CD4-positive, CD25-positive, alpha-beta regulatory T cell (primary cell): ENCODE data around the gene CHI3L2. TPM values are rescaled to one million over a fixed set of nuclear protein-coding genes. Genes with fewer than 3 reads are reported as not detected.
A peak's percentile ranks its signal among the peaks of the same experiment; 100 is the strongest.

Experiments
- ATAC-seq, 2 donors: fragments of 150-1000 bp; cut with Tn5 transposase; one replicate each; pipeline ENCODE4 v1.10.0; 2021; ENCODE audit warnings: low read depth in 2 of 2, moderate number of reproducible peaks in 2 of 2, moderate library complexity in 1 of 2
- DNase-seq, 3 donors: peaks; one replicate each; pipeline versions ENCODE4 v3.0.0 to v3.0.0-alpha.2; 2012 to 2022; ENCODE audit warnings: mixed read lengths in 1 of 3
- H3K27ac ChIP-seq: one replicate; pipeline ENCODE4 v1.7.0; 2013; ENCODE audit warnings: mild to moderate bottlenecking, low read length; ENCODE audit not compliant: insufficient read depth, poor library complexity, severe bottlenecking
- H3K27me3 ChIP-seq: one replicate; pipeline ENCODE4 v1.7.0; 2013; ENCODE audit warnings: low read length; ENCODE audit not compliant: control insufficient read depth, insufficient read depth
- H3K36me3 ChIP-seq: one replicate; pipeline ENCODE4 v1.7.0; 2013; ENCODE audit warnings: mild to moderate bottlenecking, low read length, moderate library complexity; ENCODE audit not compliant: control insufficient read depth, insufficient read depth
- H3K4me1 ChIP-seq: 2 replicates; pipeline ENCODE4 v1.7.0; 2013; ENCODE audit warnings: mild to moderate bottlenecking, low read length; ENCODE audit not compliant: insufficient read depth, control insufficient read depth, poor library complexity, severe bottlenecking
- H3K4me3 ChIP-seq: one replicate; pipeline ENCODE4 v1.7.0; 2013; ENCODE audit warnings: low read depth, mild to moderate bottlenecking, low read length, moderate library complexity
- H3K9me3 ChIP-seq, 2 experiments: 1 replicate in 1 of 2; 2 replicates in 1 of 2; pipeline ENCODE4 v1.7.0; 2013; ENCODE audit warnings: low read length in 2 of 2, mild to moderate bottlenecking in 1 of 2, moderate library complexity in 1 of 2; ENCODE audit not compliant: control insufficient read depth in 2 of 2
- H3K27ac Mint-ChIP-seq, 3 donors: one replicate each; pipeline ENCODE4 v1.8.0; 2020 to 2022; ENCODE audit warnings: mild to moderate bottlenecking in 3 of 3, mixed read lengths in 3 of 3, moderate library complexity in 2 of 3
- H3K27me3 Mint-ChIP-seq: one replicate; pipeline ENCODE4 v1.8.0; 2022; ENCODE audit warnings: mild to moderate bottlenecking, mixed read lengths
- H3K36me3 Mint-ChIP-seq: one replicate; pipeline ENCODE4 v1.8.0; 2020; ENCODE audit warnings: mixed read lengths
- H3K4me1 Mint-ChIP-seq, 4 donors: one replicate each; pipeline ENCODE4 v1.8.0; 2020 to 2022; ENCODE audit warnings: mixed read lengths in 4 of 4, mild to moderate bottlenecking in 1 of 4
- H3K4me3 Mint-ChIP-seq, 4 donors: one replicate each; pipeline ENCODE4 v1.8.0; 2020 to 2022; ENCODE audit warnings: mild to moderate bottlenecking in 4 of 4, mixed read lengths in 4 of 4, moderate library complexity in 3 of 4
- H3K9me3 Mint-ChIP-seq, 7 donors: one replicate each; pipeline ENCODE4 v1.8.0; 2020 to 2022; ENCODE audit warnings: mixed read lengths in 7 of 7, mild to moderate bottlenecking in 3 of 7, moderate library complexity in 2 of 7
- polyA plus RNA-seq, 4 donors: library from polyadenylated mRNA; unstranded; fragments of 300-500 nt; fragmentation: Illumina TruSeq; gene quantifications; one replicate each; pipeline ENCODE4 v1.2.3, GENCODE V29; 2021
- total RNA-seq: library from RNA; stranded (reverse); gene quantifications from one replicate; pipeline ENCODE4 v1.2.3, GENCODE V29; 2022

CHI3L2 gene
- total and polyA plus RNA-seq, 5 donors from 2014 or later = 5.0 to 15.8 (median 9.7) TPM

- Mint-ChIP-seq H3K9me3 (no peaks in the 10 kb centered on the region), H3K27ac (peak overlapping the region; percentile 95 to 99 (median 96)), H3K4me1 (peaks cover 10 to 82% (median 52%) of the 10 kb centered on the region in 4 donors), H3K4me3 (peak overlapping the region; percentile 95 to 98 (median 98)), H3K27me3 (peaks cover 9% of the 10 kb centered on the region), H3K36me3 (peaks cover 22% of the 10 kb centered on the region)
- peaks cover 77% of the 10 kb centered on the region for H3K4me1 ChIP-seq
- no peaks in the 10 kb centered on the region for H3K27me3 ChIP-seq
- DNase-seq (no peak), ATAC-seq (no peak)
- H3K4me3 ChIP-seq = peak overlapping the region; percentile 99
- H3K9me3 ChIP-seq = no peaks in the 10 kb centered on the region
- H3K36me3 ChIP-seq = peaks cover 5% of the 10 kb centered on the region
- H3K27ac ChIP-seq = peak overlapping the region; percentile 90
These were observed 24.5 kb upstream of the CHI3L2 start for GRCh38 chr1:111202707-111203623.

DNA sequence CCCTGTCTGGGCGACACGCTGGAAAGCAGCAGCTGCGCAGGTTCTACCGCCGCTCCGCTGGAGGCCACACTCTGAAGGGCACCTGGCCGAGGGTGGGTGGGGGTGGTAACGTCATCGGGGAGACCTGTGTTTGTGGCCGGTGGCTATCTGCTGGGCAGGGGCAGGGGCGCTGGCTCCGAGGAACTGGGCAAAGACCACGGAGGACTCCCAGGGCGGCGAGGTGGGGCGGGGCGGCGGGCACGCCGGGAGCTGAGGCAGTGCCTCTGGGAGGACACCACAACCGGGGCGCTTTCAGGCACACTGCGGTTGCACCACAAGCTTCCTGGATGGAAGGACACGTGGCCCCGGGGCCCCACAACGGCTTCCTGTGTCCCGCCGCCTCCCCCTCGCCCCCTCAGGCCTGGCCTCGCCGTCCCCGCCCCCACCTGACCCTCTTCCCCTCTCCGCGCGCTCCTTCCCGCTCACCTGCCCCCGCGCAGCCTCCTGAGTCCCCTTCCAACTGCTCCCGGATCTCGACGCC lies 23.8 kb upstream of the CHI3L2 start:
- peak; percentile 59 to 62 for ATAC-seq
- H3K36me3 Mint-ChIP-seq = peaks cover 14% of the 10 kb centered on the region
- Histone ChIP-seq H3K4me3 (peak overlapping the region; percentile 70), H3K9me3 (no peaks in the 10 kb centered on the region), H3K27me3 (no peaks in the 10 kb centered on the region), H3K36me3 (no peaks in the 10 kb centered on the region), H3K27ac (peak overlapping the region; percentile 90), H3K4me1 (peaks cover 70% of the 10 kb centered on the region)
- peaks cover 9% of the 10 kb centered on the region for H3K27me3 Mint-ChIP-seq
- peaks cover 10 to 82% (median 57%) of the 10 kb centered on the region in 4 donors for H3K4me1 Mint-ChIP-seq
- peak overlapping the region; percentile 95 to 98 (median 98) for H3K4me3 Mint-ChIP-seq
- peak; percentile 77 to 91 (median 79) for DNase-seq
- H3K9me3 Mint-ChIP-seq = peaks cover 0 to 2% (median 0%) of the 10 kb centered on the region in 7 donors
- peak overlapping the region; percentile 95 to 99 (median 96) for H3K27ac Mint-ChIP-seq

DNA sequence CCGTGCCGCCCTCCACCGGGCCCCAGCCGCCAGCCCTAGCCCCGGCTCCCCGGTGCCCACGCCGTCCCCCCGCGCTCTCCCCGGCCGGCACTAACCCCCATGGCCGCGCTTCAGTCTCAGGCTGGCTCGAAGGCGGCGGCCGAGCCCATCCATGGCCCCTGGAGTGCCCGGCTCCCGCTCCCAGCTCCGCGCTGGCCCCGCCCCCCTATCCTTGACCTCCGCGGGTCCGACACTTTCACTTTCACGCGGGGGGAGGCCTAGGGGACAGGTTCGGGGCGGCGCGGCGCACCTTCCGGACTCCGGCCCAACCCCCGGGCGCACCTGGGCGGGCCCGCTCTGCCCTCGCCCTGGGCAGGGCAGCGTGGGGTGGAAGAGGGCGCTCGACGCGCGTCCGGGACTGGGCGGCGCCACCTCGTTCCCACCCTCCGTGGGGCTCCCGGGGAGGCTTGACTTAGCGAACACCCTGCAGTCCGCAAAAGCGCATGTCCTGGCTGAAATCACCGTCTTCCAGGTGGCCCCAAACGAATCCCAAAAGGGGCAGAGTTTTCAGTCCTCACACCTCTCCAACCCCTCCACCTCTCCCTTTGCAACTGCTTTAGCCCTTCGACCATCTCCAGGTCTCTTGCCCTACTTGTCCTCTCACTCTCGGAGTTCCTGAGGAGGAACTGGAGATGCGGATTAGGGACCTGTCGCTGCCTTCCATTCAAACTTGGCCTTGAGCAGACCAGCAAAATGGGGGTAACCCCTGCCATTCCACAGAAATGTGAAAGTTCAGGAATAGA lies 23.1 kb upstream of the CHI3L2 start:
- H3K36me3 Mint-ChIP-seq = peaks cover 12% of the 10 kb centered on the region
- peaks cover 0 to 2% (median 0%) of the 10 kb centered on the region in 7 donors for H3K9me3 Mint-ChIP-seq
- H3K4me1 Mint-ChIP-seq = peaks cover 10 to 87% (median 58%) of the 10 kb centered on the region in 4 donors
- H3K4me3 Mint-ChIP-seq = peak overlapping the region; percentile 95 to 98 (median 98)
- H3K9me3 ChIP-seq = no peaks in the 10 kb centered on the region
- peaks cover 9% of the 10 kb centered on the region for H3K27me3 Mint-ChIP-seq
- peak overlapping the region; percentile 30 for H3K4me3 ChIP-seq
- H3K4me1 ChIP-seq = peaks cover 64% of the 10 kb centered on the region
- no peaks in the 10 kb centered on the region for H3K36me3 ChIP-seq
- DNase-seq (peak; percentile 68 to 87 (median 69)), ATAC-seq (peak; percentile 77 to 78)
- H3K27ac ChIP-seq = peak overlapping the region; percentile 90
- peak overlapping the region; percentile 78 to 95 (median 95) for H3K27ac Mint-ChIP-seq
- no peaks in the 10 kb centered on the region for H3K27me3 ChIP-seq

- no peak for ATAC-seq
- H3K27ac ChIP-seq = peak overlapping the region; percentile 90
- H3K27me3 ChIP-seq = no peaks in the 10 kb centered on the region
- peaks cover 7% of the 10 kb centered on the region for H3K36me3 Mint-ChIP-seq
- H3K27ac Mint-ChIP-seq = peak overlapping the region; percentile 78 to 95 (median 93)
- H3K4me1 Mint-ChIP-seq = peaks cover 10 to 89% (median 59%) of the 10 kb centered on the region in 4 donors
- peaks cover 0 to 2% (median 0%) of the 10 kb centered on the region in 7 donors for H3K9me3 Mint-ChIP-seq
- no peaks in the 10 kb centered on the region for H3K36me3 ChIP-seq
- H3K4me3 Mint-ChIP-seq = peak overlapping the region; percentile 85 to 98 (median 96)
- peak overlapping the region; percentile 30 for H3K4me3 ChIP-seq
- peaks cover 57% of the 10 kb centered on the region for H3K4me1 ChIP-seq
- no peaks in the 10 kb centered on the region for H3K9me3 ChIP-seq
- no peak for DNase-seq
- peaks cover 9% of the 10 kb centered on the region for H3K27me3 Mint-ChIP-seq
These were observed 22.4 kb upstream of the CHI3L2 start for GRCh38 chr1:111204983-111205713.

- Histone ChIP-seq H3K27ac (peak overlapping the region; percentile 90), H3K9me3 (no peaks in the 10 kb centered on the region), H3K4me3 (no peak overlapping the region), H3K36me3 (no peaks in the 10 kb centered on the region), H3K27me3 (no peaks in the 10 kb centered on the region), H3K4me1 (peaks cover 51% of the 10 kb centered on the region)
- Mint-ChIP-seq H3K4me1 (peaks cover 10 to 90% (median 57%) of the 10 kb centered on the region in 4 donors), H3K27ac (peak overlapping the region; percentile 78 to 95 (median 93)), H3K4me3 (peak overlapping the region; percentile 85 to 98 (median 96)), H3K27me3 (peaks cover 9% of the 10 kb centered on the region), H3K36me3 (peaks cover 3% of the 10 kb centered on the region), H3K9me3 (peaks cover 0 to 2% (median 0%) of the 10 kb centered on the region in 7 donors)
- no peak for ATAC-seq
- no peak for DNase-seq
These were observed 21.8 kb upstream of the CHI3L2 start for GRCh38 chr1:111205714-111206050.

- peaks cover 33% of the 10 kb centered on the region for H3K4me1 ChIP-seq
- H3K4me3 ChIP-seq = no peak overlapping the region
- no peaks in the 10 kb centered on the region for H3K9me3 ChIP-seq
- DNase-seq = no peak
- no peak overlapping the region for H3K27ac ChIP-seq
- ATAC-seq = no peak
- Mint-ChIP-seq H3K4me3 (peak overlapping the region in 1 of 4 donors; percentile 4), H3K27ac (peak overlapping the region in 1 of 3 donors; percentile 96), H3K4me1 (peaks cover 15 to 87% (median 51%) of the 10 kb centered on the region in 4 donors), H3K9me3 (peaks cover 0 to 2% (median 0%) of the 10 kb centered on the region in 7 donors), H3K27me3 (peaks cover 9% of the 10 kb centered on the region), H3K36me3 (peaks cover 3% of the 10 kb centered on the region)
- no peaks in the 10 kb centered on the region for H3K27me3 ChIP-seq
- H3K36me3 ChIP-seq = no peaks in the 10 kb centered on the region
These were observed 18.6 kb upstream of the CHI3L2 start for GRCh38 chr1:111208921-111209320.

DNA sequence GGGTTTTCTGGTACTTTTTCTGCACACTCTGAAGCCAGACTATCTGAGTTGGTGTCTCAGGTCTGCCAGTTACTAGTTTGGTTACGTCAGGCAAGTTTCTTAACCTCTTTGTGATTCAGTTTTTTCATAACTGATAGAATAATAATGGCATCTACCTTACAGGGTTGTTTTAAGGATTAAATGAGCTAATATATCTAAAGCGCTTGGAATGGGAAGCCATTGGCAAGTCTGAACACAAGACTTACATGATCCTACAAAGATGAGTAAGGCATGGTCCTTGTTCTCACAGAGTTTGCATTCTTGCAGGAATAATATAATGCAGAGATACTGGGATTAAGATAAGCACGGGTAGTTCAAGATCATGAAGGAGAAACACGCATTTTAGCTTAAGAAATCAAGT lies 17.9 kb upstream of the CHI3L2 start:
- Mint-ChIP-seq H3K9me3 (peaks cover 0 to 2% (median 0%) of the 10 kb centered on the region in 7 donors), H3K27ac (no peak overlapping the region), H3K27me3 (peaks cover 9% of the 10 kb centered on the region), H3K4me3 (peak overlapping the region in 1 of 4 donors; percentile 42), H3K36me3 (peaks cover 3% of the 10 kb centered on the region), H3K4me1 (peaks cover 21 to 92% (median 57%) of the 10 kb centered on the region in 4 donors)
- Histone ChIP-seq H3K4me1 (peaks cover 33% of the 10 kb centered on the region), H3K36me3 (no peaks in the 10 kb centered on the region), H3K9me3 (no peaks in the 10 kb centered on the region), H3K27ac (no peak overlapping the region), H3K4me3 (no peak overlapping the region), H3K27me3 (no peaks in the 10 kb centered on the region)
- ATAC-seq (no peak), DNase-seq (no peak)
